Middle frontal gyrus (tissue), 1 donor: ENCODE results near the gene CNGB1.
"Not testable (repeated sequence)": the region's sequence is repeated elsewhere in the genome, so short reads cannot be mapped to it uniquely, and the experiment has no call there.

Source experiments
- DNase-seq: peaks from one replicate; pipeline ENCODE4 v3.0.0-alpha.2; 2015; ENCODE audit warnings: low spot score; ENCODE audit errors: extremely low spot score

CNGB1 gene

DNA sequence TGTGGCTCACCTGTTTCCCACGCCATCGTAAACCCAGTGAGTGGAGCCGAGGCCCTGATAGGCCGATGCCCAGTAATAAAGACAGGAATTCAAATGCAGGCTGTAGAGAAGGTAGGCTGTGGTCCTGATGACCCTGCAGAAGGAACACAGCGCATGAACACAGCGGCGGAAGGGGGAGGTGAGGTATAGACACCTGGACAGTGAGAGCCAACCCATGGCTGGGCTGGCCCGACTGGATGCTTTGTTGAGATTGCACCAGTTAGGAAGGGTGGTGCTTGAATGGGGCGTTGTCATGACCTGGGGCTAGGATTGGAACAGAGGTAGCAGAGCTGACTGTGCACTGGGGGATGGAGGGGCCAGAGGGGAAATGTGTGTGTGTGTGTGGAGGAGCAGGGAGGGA, 59.2 kb downstream of the CNGB1 start:
- no peak for DNase-seq

DNA sequence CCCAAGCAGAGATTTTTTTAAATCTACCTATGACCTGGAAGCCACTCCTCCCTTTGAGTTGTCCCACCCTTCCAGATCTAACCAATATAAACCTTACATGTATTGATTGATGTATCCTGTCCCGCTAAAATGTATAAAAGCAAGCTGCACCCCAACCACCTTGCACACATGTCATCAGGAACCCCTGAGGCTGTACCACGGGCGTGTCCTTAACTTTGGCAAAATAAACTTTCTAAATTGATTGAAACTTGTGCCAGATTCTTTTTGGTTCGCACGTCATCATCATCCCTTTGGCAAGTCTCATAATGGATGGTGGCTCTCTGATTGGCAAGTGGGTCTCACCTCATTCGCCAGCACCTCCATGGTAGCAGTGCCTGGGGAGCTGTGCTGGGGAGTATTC, 60.2 kb downstream of the CNGB1 start:
- no peak for DNase-seq

DNA sequence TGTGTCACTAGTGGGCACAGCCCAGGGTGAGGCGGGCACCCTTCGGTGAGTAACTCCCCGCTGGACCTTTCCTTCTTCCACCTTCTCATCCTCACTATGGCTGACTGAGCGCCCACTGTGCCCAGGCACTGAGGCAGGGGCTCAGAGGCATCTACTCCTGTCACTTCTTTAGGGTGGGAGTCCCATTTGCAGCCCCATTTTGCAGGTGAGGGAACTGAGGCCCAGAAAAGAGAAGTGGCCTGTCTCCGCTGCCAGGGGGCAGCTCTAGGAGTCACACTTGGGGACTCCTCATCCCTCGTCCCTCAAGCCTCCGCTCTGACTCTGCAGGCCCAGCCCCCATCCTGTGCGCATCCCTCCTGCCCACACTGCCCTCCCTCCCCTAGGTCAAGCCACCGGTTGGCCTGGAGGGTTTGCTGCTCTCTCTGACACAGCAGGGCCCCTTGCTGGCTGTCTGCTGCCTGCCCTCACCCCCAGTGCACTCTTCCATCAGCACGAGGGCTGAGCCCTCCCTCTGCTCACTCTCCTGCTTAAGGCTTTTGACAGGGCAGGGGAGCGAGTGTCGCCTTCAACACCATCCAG, 62.4 kb downstream of the CNGB1 start:
- no peak for DNase-seq

DNA sequence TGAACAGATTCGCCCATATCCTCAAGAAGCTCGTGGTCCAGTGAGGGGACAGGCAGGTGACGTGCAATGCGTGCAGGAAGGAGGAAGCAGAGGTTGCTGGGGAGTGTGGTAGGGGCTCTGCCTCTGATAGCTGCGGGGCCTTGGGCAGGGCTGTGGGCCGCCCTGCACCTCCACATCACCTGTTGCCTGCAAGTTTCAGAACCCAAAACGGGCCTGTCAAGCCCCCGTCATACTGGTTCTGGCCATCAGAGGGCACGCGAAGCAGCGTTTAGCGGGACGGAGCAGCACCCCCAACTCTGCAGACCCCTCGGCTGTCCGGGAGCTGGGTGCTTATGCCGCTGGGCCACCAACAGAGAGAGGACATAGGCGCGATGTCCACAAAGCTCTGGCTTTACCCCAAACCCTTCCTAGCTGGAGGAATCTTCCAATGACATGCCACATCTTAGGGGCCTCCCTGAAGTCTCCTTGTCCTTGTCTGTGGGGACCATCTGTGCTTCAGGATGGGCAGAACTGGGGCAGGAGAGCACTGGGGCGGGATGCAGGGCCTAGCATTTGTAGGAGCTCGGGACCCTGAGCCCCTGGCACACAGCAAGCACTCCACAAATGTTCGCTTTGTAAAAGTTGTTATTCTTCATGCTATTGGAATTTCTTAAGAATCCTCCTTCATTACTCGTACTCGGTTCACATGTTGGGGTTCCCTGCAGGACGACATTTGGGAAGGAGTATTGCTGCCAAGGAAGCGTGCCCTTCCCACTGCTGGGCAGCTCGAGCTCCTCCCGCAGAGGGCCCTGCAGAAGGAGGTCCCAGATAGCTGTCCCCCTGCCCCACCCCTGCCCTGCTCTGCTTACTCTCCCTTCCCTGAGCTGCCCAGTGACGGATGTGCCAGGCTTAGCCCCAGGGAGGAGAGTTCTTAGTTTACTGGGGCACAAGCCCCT, 64.3 kb downstream of the CNGB1 start:
- DNase-seq: no peak

DNA sequence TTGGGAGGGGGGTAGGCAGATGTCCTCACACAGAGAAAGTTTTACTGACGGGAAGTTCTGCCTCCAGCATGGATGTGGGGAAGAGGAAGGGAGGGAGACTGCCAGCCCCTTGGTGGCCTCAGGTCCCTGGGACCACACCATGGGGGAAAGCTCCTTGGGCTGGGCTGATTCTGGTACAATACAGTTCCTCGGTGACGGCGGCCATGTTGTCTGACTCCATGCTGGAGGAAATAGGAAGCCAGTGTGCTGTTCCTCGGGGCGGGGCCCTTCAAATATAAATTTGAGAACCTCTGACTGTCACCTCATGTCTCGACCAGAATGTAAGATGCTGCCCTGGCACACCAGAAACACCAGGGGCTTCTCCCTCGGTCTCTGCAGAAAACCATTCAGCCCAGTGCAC, 66.8 kb downstream of the CNGB1 start:
- DNase-seq: no peak

DNA sequence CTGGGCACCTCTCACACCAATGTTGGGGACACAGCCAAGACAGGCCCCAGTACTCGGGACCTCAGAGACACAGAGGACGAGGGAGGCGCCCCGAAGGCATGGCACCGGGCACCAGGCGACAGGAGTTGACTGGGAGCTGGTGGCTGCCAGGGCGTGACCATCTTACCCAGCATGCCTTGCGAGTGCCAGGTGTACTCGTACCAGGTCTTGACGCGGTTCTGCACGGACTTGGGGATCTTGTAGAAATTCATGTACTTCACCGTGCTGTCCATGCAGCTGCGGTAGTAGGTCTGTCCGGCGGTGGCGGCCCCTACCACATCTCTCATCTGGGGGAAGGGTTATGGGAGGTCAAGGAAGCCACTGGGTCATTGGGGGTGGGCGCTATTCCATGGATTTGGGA, 67.3 kb downstream of the CNGB1 start:
- DNase-seq: no peak

DNA sequence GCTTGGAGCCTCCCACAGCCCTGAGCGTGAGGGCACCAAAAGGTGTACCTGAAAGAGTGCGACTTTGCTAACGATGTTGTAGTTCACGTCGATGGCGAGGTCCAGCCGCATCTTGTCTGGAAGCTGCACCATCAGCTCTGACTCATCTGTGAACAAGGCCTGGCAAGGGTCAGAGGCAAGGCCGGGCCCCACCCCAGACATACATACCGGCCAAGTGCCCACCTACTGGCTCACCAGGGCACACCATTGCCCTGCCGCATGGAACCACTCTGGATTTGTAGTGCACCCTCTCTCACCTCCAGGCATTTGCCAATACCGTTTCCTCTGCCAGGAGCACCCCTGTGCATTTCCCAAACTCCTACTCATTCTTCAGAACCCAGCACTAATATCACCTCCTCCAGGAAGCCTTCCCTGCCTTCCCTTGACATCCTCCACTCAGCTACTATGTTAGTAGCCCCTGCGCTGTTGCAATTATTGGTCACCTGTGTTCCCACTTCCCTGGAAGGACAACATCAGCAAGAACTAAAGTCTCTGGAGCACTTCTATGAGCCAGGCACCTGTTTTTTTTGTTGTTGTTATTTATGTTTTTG, 69.4 kb downstream of the CNGB1 start:
- no peak for DNase-seq

DNA sequence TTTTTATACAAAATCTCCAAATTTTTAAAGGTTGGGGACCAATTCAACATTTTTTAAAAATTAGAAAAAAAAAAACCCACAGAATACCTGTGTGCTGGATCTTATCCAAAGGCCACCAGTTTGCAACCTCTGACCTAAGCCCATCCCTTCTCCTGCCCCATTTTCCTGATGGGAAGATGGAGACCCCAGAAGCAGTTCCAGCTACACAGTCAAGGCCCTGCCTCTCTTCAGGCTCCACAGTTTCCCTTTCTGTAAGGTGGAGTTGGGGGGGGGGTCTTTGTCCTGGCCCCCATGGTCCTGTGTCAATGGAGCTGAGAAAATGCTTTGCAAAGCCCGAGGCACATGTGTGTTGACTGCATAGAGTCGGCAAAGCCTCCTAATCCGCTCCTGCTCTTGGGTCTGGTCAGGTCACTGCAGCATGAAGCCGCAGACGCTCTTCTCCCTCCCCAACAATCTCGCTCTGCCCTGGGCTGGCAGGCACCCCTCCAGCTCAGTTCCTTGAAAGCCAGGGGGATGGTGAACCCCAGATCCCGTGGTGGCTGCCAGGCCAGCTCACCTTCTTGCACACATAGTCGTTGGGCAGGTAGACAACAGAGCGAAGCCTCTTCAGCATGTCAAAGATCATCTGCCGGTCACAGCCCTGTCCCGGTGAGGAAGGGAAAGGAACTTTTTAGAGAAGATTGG, 70.0 kb downstream of the CNGB1 start:
- DNase-seq: no peak

DNA sequence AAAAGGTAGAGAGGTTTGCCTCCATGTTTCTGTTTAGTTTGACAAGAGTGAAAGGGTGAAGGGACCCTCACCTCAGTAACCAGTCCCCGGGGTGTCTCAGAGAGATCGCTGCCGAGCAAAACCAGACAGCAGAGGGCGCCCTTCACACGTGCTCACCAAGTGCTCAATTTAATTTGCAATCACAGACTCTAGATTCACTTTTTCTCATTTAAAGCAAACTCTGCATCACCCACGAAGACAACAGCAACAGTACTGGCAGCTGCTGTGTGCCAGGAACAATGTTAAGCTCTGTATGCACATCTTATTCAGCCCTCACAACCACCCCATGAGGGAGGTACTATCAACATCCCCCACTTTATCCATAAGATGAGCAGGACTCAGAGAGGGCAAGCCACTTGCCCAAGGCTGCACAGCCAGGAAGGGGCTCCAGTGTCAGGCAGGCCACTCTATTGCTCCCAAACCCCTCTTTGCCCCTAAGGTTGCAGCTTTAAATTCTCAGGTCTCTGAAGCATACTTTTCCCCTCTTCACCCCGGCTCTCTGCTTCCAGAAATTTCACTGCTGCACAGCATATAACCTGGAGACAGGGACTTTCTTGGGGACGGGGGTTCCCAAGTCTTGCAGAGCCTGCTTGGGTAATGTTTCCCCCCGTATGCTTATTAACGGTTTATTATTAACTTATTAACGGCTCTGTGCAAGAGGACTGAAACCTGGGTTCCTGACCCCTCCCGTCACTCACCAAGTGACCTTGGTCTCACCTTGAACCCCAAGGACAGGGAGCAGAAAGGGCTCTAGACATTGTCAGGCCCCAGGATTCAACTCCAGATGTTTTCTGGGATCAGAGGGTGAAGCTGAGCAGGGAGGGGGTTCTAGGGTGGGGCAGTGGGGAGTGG, 70.9 kb downstream of the CNGB1 start:
- DNase-seq: peak; percentile 57

DNA sequence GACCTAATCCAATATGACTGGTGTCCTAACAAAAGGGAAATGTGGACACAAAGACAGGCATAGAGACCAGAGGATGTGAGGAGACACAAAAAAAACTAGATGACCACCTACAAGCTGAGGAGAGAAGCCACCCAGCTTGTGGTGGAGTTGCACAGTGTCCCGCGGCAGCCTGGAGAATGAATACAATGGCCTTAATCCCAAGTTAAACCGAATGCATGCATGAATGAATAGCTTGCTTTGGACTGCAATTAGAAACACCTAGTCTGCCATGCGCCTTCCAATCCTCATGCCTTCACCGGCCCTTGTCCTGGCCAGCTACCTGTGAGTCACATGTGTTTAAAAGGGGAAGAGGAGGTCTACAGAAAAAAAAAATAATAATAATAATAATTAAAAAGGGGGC, 72.0 kb downstream of the CNGB1 start:
- no peak for DNase-seq

DNA sequence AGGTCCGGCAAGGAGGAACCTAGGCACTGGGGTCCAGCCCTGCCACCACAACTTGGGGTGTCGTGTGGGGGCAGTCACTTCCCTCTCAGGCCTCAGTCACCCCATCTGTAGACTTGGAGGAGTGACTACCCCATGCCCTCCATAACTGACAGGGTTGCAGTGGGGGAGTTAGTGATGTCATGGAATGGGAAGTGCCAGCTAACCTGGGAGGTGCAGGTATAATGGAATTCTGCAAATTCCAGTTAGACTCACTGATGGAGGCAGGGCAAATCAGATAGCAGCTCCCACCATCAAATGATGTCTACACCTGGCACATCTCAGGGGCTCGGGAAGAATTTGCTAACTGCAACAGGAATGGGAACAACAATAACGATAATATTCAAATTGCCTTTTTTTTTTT, 72.9 kb downstream of the CNGB1 start:
- DNase-seq: no peak

DNA sequence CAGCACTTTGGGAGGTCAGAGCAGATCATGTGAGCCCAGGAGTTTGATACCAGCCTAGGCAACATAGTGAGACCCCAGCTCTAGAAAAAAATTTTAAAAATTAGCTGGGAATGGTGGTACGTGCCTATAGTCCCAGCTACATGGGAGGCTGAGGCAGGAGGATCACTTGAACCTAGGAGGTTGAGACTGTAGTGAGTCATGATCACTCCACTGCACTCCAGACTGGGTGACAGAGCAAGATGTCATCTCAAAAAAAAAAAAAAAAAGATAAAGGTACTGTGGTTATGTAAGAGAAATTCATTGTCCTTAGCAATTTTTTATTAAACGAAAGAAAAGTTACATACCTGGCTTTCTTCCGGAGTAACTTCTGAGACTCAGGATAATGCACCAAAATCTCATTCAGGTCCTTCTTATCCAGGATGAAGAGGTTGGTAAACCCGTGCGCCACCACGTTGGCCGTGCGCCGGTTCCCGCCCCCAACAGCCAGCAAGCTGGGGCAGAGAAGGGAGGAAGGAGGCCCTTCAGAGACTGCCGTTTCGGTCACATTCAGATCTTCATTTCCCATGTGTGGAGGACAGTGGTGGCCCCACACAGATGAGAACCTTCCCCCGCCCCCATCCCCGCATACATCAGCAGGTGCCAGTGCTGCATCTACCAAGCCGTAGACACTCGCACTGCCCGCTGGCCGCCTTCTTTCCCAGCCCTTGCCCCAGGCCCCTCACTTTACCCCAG, 73.7 kb downstream of the CNGB1 start:
- no peak for DNase-seq

DNA sequence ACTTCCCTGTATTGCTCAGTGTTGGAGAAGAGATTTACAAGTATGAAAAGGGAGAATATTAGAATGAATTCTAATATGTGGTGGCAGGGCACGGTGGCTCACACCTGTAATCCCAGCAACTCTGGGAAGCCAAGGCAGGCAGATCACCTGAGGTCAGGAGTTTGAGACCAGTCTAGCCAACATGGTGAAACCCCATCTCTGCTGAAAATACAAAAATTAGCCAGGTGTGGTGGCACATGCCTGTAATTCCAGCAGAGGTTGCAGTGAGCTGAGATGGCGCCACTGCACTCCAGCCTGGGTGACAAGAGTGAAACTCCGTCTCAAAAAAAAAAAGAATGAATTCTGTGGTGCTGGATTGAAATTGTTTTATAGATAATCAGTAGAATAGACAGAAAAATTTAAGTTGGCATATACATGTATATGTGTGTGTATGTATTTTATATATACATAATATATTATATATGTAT, 75.8 kb downstream of the CNGB1 start:
- not testable (repeated sequence) for DNase-seq

DNA sequence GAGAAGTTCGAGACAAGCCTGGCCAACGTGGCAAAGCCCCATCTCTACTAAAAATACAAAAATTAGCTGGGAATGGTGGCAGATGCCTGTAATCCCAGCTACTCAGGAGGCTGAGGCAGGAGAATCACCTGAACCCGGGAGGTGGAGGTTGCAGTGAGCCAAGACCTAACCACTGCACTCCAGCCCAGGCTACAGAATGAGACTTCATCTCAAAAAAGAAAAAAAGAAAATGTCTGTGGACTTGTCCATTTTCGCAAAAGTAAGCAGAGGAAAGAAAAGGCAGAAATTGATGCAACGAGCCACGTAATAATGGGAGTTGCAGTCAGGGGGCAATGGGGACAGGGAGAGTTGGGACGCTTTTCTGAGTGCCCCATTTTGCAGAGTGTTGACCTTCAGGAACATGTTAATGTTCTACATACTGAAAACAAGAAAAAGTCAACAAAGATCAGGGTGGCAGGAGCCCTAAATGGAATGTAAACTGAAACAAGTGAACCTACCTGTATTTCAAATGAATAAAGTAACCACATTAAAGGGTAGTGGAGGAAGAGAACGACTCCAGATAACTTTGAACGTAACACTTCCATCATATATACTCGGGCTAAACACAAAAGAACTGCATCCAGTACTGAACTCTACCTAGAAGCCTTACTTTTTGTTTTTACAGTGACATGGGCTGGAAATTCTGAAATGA, 76.4 kb downstream of the CNGB1 start:
- no peak for DNase-seq

DNA sequence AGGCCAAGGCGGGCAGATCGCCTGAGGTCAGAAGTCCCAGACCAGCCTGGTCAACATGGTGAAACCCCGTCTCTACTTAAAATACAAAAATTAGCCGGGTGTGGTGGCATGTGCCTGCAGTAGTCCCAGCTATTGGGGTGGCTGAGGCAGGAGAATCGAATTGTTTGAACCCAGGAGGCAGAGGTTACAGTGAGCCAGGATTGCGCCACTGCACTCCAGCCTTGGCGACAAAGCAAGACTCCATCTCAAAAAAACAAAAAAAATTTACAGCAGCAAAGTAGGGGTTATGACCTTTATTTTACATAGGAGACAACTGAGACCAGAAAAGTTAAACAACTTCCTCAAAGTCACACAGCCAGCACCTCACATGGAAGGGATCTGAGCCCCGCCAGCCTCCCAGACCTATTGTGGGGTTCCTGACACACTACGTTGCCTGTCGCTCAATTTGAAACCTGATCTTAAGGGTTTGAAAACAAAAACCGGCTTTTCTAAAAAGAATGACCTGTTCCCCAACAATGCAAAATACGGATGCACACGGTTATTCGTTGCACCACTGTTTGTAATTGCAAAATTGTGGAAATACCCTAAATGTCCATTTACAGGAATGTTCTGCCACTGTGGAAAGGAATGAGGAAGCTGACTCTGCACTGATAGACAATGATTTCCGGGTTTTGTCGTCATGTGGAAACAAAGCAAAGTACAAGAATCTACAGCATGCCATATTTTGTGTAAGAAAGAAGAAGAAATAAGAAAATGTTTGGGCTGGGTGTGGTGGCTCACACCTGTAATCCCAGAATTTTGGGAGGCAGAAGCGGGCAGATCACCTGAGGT, 77.2 kb downstream of the CNGB1 start:
- no peak for DNase-seq

DNA sequence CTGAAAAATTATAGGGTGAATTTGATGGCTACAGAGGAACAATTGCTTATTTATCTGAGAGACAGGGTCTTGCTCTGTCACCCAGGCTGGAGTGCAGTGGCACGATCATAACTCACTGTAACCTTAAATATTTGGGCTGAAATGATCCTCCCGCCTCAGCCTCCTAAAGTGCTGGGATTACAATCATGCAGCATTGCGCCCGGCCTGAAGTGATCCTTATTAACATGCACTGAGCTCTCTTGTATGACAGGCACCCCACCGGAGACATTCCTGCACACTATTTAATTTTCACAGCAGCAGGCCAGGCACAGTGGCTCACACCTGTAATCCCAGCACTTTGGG, 77.7 kb downstream of the CNGB1 start:
- no peak for DNase-seq

DNA sequence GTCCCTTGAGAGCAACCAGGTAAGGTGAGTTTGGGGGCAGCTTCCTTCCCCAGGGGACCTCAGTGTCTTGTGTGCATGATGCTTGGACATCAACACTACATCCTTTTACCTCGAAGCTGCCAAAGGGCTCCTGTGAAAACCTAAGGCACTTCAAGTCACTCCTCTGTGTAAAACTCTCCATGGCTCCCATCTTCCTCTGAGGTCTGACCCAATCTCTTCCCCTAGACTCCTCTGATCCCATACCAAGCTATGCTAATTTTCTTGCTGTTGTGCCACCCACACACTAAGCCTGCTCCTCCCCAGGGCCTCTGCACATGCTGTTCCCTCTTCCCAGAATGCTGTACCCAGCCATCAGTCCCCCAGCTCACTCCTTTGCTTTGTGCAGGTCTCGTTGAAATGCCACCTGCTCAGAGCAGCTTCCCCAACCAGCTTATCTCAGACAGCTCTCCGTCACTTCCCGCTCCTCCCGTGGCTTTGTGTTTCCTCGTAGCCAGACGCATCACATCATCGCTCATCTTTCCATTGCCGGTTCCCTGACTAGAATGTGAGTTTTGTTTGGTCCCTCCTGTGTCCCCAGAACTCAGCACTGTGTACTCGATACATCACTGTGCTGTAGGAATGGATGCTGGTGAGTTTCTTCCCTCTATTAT, 78.4 kb downstream of the CNGB1 start:
- DNase-seq: no peak

DNA sequence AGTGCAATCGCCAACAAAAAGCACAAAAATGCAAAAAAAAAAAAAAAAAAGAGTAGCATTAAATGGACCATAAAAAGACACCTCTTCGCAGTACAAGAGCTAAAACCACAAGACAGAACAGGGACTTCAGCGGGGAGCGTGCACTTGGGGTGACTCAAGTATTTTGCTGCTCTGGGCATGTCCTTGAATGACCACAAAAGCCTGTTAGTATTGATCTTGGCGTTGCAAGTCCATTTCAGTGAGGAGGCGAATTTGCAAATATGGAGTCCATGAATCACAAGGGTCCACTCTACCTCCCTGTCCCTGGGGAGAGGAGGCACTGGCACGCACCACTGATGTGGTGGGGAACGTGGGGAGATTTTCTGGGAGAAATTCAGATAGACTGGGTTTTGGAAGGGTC, 78.9 kb downstream of the CNGB1 start:
- DNase-seq: no peak
